AG09319 (cell line): ENCODE measurements around the gene PRR30.

Source experiments
- DNase-seq: peaks from one replicate; pipeline ENCODE4 v3.0.0-alpha.2; 2010; ENCODE audit warnings: low read depth; ENCODE audit errors: extremely low read depth
- CTCF ChIP-seq: IDR thresholded peaks from 2 replicates; pipeline ENCODE4 v1.5.1; 2011; ENCODE audit warnings: low read depth, mild to moderate bottlenecking, inconsistent platforms, low read length, moderate library complexity

The PRR30 gene

GRCh38 chr2:27100036-27100435, 39.2 kb downstream of the PRR30 start:
- no peak for TF ChIP-seq CTCF
- no peak for DNase-seq

- DNase-seq = no peak
- no peak for TF ChIP-seq CTCF
Observed at GRCh38 chr2:27099334-27099955, 39.8 kb downstream of the PRR30 start.

DNA sequence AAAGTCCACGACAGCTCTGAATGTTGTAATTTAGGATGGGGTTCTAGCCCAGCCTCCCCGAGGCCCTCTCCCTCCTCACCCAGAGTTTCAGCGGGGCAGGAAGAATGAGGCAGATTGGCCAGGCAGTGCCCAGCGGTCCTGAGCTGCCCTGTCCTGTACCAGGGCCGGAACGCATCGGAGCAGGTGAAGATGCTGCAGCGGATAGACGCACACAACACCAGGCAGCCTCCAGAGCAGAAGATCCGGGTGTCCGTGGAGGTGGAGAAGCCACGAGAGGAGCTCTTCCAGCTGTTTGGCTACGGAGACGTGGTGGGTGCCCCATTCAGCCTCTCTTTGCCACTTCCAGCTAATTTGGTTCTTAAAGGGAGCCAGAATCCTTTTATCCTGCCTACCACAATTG, 41.9 kb downstream of the PRR30 start:
- TF ChIP-seq CTCF = no peak
- no peak for DNase-seq

- no peak for TF ChIP-seq CTCF
- DNase-seq = no peak
Observed at GRCh38 chr2:27096748-27097297, 42.4 kb downstream of the PRR30 start.

GRCh38 chr2:27095745-27096651, 43.2 kb downstream of the PRR30 start:
- no peak for TF ChIP-seq CTCF
- DNase-seq = no peak

DNA sequence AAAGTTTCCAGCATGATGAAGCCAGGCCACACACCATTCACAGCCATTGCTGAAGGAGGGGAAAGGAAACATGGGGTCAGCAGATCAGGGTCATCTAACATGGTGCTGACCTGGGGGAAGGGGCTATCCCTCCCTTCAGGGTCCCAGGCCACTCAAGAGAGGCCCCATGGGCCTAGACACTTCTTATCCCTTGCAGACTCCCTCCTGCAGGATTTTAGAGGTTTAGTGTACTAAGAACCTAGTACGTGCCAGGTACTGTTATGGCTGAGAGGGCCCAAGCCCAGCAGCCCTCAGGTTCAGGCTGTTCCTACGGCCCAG, 43.8 kb downstream of the PRR30 start:
- TF ChIP-seq CTCF = no peak
- no peak for DNase-seq

GRCh38 chr2:27094353-27094984, 44.7 kb downstream of the PRR30 start:
- DNase-seq = no peak

More at GRCh38 chr2:27094353-27094984, 44.7 kb downstream of the PRR30 start:
- no peak for TF ChIP-seq CTCF
